ENCODE measurements around the gene NCOA3. TPM values are rescaled to one million over a fixed set of nuclear protein-coding genes. Genes with fewer than 3 reads are reported as not detected.

Gene NCOA3
- polyA plus RNA-seq, 10 donors = 12.9 to 18.9 (median 16.3) TPM

DNA sequence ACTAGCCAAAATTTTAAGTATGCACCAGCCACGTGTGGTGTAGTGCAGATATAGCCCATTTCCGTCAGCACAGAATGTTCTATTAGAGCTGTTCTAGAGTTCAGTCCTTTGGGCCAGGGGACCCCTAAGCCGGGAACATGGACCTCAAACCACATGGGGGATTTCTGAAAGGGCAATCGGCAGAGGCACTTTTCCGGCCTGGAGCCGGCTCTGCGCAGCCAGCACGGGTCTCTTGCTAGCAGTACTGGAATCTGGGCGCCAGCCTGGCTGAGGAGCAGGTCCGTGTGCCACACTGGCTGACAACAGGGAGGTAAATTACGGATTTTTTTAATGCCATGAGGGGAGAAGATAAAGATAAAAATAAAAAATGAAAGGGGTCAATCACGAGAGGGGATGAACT, 163.1 kb downstream of the NCOA3 start:
- DNase-seq = no peak

DNA sequence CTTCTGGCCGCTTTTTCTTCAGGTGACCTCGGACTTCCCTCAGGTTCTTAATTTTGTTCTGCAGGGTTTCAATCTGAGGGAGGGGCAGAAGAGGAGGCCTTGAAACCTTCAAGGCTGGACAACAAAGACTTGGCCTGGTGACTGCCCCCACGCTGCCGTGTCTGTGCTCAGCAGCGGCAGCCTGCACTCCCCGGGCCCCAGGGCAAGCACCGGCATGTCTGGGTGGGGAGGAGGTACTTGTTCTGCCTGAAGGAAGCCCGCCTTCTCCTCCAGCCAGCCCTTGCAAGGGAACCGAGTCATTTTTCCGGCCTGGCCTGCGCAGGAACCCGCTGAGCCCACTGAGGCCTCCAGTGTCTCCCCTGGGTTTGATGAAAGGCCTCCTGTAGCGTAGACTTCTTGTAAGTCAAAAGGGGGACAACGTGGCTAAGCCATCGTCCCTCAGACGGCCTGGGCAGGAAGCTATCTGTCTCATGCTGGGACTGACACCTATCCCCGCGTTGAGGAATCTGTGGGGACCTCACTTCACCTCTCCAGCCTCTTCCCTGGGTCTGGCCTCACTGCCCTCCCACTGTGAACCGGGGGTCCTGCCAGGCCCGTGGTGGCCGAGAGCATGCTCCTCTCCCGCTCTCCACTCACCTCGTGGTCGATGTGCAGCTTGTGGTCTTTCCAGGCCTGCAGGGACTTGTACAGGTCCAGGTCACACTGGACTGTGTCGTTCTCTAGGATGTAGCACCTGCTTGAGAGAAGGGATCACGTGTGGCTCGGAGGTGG, 163.7 kb downstream of the NCOA3 start:
- no peak for DNase-seq

DNA sequence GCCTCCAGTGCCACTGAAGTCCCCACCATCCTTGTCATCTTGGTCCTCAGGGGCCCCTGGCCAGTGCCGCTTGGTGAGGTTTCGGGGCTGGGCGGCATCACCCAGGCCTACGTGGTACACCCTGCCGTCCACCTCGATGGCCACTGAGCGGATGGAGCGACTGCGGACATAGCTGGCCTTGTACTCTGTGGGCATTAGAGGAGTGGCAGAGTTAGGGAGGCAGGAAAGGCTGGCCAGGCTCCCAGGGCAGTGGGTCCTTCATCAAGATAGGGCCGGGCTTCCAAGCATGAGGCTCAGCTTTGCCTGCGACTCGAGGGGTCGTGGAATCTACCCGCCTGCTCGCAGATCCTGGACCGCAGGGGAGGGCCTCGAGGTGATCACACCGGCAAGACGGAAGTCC, 164.6 kb downstream of the NCOA3 start:
- DNase-seq = no peak

DNA sequence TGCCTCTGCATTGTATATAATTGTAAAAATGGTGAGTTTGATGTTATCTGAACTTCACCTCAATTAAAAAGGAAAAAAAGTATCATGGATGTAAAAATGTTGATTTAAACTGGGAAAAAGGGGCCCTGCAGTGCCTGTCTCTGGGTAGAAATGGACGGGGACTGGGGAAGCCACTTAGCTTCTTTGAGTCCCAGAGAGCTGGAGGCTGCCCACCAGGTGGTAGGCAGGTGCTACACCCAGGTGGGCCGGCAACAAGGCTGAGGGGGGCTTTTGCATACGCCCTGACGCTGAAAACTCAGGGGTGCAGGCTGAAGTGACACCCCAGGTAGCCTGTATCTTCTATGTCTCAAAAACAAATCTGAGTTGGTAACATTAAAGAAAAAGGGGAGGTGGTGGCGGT, 165.4 kb downstream of the NCOA3 start:
- no peak for DNase-seq

DNA sequence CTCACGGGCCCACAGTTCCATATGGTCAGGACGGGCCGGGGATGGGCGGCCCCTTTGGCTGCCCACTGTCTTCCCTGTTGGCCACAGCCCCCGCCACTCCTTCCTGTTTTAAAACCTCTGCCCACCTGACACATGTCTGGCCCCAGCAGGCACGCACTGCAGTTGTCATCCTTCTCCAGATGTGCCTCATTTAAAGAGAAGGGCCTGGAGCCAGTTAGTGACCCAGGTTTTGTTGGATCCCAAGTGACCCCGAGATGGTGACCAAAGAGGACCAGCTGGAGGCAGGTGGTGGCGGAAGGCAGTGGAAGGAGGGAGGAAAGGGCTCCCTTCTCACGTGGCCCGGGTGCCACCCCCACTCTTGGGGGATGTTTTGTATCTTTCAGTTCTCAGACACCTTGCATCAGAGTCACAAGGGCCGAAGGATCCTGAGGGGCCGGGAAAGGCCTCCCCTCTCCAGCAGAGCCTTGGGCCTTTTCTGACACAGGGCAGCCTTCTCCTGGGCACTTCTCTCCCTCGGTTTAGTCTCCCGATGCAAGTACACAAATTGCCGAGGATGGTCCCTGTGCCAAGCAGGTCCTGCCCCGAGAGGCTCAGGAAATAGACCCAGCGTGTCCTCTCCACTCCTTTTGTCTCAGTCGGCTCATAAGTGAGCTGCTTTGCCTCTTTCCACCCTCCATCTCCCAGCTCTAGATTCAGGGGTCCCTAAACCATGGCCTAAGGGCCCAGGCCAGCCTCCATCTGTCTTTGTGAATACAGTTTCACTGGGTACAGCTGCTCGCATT, 166.0 kb downstream of the NCOA3 start:
- no peak for DNase-seq

DNA sequence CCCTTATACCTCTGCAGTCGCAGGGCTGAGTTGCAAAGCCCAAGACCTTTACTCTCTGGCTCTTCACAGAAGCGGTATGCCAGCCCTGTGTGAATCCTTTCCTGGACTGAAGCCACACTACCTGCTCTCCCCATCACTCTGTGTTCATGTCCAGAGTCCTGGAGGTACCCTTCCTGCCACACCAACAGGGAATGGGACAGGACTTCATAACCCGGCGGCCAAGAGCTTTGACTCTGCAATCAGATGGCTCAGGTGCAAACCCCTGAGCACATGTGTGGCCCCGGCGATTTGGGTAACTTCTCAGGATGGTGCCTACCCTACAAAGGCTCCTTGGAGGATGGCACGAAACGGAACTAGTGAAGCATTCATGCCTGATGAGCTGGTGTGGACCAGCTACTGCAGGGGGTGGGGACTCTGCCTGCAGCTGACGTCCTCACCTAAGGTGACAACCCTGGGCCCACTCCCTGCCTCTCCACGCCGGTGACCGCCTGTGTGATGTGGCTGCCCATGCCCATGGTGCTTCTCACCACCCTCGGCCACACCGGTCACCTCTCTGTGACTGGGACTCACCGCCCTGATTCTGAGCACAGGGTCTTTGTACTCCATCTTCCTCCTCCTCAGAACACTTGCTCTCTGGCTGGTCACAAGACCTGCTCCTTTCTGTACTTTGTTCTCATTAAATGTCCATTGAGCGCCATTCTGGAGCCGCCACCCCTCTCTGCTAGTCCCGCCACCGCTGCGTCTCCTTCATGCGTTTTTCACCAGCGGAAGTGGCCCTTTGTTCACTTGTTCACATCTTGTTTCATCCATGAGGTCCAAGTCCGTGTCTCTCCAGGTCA, 166.8 kb downstream of the NCOA3 start:
- DNase-seq = no peak

DNA sequence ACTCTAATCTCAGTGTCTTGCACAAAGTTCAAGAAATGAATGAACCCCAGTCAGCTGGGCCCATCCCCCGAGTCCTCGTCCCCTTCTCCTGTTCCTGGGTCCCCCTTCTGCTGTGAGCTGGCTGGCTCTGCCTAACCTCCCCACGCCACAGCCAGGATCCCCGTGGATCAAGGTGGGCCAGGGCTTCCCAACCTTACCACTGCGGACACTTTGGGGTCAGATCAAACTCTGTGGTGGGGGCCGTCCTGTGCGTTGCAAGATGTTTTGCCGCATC, 167.4 kb downstream of the NCOA3 start:
- no peak for DNase-seq

DNA sequence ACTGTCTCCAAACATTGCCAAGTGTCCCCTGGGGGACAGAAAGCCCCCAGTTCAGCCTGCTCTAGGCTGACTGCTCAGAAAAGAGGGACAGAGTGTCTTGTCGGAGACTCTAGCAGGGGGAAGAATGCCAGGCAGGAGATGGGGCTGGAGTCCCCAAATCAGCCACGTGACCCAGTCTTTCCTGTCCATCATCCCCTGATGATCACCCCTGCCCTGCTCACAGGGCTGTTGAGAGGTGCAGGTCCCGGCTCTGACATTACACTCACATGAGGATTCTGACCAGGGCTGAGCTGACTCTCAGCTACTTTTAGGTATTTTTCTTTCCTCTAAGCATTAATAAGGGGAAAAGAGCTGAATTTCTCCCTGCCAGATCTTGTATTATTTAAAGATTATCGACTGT, 167.8 kb downstream of the NCOA3 start:
- no peak for DNase-seq

DNA sequence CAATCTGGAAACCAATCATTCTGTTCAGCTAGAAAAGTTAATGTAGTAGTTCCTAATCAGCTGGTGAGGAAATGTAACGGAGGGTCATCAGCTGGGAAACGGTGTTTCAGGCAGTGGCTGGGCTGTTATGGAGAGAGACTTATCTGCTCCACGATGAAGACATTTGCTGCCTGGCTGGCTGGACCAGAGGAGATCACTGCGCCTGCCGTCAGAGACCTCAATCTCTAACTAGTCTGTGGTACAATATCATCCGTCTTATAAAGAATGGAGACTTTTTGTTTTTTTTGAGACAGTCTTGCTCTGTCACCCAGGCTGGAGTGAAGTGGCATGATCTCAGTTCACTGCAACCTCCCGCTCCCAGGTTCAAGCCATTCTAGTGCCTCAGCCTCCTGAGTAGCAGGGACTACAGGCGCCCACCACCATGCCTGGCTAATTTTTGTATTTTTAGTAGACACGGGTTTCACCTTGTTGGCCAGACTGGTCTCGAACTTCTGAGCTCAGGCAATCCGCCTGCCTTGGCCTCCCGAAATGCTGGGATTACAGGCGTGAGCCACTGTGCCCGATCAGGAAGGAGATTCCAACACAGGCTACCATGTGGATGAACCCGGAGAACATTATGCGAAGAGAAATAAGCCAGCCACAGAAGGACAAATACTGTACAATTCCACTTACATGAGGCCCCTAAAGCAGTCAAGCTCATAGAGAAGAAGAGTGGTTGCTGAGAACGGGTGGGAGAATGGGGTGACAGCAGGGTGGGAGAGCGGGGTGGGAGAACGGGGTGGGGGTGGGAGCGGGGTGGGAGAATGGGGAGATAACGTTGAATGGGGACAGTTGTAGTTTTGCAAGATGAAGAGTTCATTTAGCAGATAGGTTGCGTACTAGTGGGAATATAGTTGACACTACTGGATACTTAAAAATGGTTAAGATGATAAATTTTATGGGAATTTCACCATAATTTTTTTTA, 168.5 kb downstream of the NCOA3 start:
- no peak for DNase-seq

DNA sequence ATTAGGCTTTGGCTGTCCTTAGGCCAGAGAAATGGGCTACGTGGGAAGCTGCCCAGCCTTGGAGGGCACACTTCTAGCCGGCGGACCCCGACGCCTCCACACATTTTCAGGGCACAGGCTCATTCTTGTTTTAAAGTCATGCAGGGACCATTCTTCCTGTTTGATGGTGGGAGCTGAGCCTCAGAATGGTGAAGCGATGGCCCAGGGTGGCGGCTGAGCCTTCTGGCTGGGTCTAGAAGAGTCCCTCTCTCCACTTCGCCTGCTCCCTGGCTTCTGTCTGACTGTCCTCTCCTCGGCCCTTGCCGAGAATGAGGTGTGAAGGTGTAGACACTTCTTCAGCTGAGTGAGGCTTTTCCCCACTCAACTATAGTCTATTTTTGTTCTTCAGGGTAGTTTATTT, 169.2 kb downstream of the NCOA3 start:
- DNase-seq = no peak

DNA sequence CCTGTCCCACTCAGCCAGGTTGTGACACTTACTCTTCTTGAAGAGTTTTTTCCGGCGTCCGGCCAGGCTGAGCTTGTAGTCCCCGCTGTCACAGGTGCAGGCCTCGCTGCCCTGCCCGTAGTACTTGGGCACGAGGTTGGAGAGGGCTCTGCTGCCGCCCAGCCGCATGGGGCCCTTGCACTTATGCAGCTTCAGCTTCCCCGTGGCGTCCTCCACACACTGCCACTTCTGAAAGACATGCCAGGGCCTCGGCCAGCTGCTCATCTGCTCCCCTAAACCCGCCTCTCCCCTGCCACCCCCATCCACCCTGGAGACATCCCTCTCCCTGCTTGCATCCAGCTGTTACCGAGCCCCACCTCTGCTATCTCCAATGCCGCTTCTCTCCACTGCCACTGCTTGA, 170.5 kb downstream of the NCOA3 start:
- DNase-seq = no peak

DNA sequence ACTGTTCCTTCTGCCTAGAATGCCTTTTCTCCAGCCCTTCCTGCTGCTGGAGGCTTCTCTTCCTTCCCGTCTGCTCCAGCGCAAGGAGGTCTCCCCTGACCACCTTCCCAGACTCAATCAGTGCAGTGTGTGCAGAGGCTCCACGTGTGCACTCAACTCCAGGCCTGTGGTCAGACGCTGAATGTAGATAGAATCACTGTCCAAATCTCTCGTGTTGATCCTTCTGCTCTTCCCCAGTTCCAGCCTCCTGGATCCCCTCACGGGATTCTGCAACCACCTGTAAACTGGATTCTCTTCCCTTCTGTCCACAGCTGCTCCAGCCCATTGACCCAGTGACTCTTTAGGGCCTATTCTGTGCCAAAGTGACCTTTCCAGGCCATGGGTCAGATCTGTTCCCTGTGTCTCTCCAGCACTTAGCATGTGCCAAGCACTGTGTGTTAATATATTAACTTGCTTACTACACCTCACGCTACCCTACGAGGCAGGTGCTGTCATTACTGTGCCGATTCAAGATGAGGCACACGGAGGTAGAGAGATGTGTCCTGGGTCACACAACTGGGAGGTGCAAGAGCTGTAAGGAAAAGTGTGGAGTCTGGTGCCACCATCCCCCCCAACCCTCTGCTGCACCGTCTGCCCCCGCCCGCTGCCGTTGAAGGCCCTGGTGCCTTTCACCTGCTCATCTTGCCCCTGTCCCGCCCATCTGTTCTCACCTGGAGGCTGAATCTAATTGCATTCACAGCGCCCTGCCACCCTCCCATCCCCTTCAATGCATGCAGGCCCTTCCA, 171.4 kb downstream of the NCOA3 start:
- no peak for DNase-seq

DNA sequence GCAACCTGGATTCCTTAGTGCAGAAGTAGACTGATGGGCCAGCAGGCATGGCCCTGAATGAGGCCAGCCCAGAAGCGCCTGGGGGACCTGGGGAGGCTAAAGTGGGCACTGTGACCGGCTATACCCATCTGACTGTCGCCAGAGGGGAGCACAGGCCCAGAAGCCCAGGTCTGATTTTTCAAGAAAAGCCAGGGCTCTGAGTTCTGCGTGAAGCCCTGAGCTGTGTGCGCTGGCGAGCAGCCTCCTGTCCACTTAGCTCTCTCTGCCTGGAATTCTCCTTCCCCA, 171.9 kb downstream of the NCOA3 start:
- DNase-seq = no peak

DNA sequence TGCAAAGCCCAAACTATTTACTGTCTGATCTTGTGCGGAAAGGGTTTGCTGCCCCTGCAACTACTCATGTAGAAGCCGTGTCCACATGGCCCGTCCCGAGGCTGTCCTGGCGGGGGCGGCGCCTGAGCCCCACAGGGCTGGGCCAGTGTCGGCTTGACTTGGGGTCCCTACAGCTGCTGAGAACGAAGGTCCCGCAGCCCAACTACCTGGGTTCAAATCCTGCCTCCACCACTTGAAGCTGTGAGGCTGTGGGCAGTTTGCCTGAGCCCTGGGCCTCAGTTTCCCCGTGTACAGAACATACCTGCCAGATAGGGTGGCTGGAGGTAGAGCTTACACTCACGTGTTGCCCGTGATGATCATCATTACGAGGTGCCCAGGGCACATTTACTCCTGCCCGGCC, 172.5 kb downstream of the NCOA3 start:
- DNase-seq = no peak

DNA sequence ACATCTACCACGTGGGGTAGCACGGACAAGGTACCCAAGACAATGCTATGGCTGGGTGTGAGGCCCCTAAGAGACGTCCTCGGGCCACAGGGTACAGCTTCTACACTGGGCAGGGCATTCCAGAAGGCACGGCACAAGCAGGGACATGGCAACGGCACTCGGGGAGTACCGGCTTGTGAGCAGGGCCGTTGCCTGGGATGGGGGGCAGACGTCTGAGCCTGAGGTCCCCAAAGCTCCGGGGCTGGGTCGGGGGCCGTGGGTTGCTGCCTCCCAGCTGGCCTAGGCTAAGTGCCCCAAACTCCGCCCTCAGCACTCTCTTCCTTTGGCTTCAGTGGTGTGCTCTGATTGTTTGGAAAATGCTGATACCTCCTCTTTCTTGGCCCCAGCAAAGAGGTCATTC, 173.0 kb downstream of the NCOA3 start:
- no peak for DNase-seq

DNA sequence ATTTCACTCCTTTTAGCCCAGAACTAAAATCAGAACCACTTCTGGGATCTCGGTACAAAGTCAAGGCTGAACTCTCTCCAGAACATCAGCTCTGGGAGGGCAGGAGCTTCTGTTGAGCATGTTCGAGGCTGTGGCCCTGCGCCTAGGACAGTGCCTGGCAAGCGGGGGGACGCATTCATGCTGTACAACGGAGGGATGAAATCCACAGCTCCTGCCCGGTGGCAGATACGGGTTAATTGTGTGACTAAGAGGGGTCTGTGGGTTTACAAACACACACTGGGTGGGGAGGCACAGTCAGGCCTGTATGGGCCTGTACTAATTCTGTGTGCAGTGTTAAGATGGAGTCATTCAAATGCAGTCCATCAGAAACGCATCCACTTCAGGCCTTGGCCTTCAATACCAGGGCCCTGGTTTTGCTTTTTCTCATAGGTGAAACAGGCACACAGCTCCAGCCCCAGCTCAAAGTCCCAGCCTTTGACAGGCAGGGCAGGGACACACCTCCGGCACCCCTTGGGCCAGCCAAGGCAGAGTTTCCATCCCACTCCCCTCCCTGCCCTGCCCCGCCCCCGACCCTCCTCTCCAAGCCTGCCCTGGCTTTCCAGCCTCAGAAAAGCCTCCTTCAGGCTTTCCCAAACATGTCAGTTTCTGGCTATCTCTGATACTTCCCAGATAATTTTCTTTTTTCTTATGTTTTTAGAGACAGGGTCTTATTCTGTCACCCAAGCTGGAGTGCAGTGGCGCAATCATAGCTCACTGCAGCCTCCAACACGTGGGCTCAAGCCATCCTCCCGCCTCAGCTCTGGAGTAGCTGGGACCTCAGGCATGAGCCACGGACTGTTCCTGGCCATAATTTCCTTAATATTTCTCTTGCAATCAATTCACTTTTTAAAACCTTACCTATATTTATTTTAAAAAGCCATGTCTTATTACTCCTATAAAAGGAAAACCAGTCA, 173.8 kb downstream of the NCOA3 start:
- no peak for DNase-seq

DNA sequence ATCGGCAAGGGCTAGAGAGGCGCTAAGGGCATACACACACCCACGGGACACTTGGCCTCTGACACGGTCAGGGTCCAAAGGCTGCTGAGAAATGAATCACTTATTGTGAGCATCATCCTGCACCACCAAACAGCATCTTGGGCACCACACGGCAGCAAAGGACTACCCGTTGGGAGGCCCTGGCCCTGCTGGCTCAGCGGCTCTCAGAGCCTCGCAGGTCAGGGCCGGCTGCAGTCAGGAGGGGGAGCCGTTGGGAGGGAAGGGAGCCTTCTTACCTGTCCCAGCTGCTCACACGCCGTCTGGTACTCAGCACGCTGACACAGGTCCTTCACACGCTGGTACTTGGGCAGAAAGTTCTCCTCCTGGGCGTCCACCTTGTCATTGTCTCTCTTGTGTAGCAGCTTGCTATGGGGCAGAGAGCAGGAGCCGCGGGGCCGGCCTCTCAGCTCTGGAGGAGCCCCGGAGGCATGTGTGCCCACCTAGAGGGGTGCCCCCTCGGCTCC, 174.6 kb downstream of the NCOA3 start:
- DNase-seq = no peak

DNA sequence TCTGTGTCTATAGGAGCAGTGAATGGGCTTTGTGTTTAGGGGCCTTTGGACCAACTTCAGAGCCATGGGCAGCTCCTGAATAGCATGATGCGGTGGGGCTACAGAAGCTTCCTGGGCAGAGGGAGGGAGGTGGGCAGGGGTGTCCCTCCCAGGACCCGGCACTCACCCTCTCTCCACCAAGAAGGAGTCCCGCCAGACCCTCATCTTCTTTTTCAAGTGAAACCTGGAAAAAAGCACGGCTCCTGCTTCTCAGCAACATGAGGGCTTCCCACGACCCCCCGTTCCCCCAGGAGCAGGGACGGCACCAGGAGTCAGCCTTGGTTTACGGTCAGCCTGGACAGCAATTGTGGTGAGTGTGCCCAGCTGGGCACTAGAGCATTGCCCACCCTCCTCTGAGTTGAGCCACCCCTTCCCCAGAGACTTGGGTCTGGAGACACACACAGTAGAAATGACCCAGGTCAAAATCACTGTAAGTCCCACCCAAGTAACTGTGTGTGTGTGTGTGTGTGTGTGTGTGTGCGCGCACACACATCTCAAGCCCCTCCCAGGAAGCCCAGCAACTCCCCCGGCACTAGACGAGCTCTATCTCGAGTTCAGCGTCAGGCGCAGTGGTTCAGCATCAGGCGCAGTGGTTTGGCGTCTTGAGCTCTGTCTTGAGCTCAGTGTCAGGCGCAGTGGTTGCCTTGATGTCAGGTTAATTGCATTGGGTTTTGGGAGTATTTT, 175.4 kb downstream of the NCOA3 start:
- DNase-seq = no peak
